Suprapubic skin (tissue), 4 donors: Measurements from ENCODE around the gene APOBR. TPM values are rescaled to one million over a fixed set of nuclear protein-coding genes. Genes with fewer than 3 reads are reported as not detected.

Source experiments
- DNase-seq, 2 donors: peaks; one replicate each; pipeline ENCODE4 v3.0.0-alpha.2; 2019; ENCODE audit warnings: low spot score in 2 of 2
- H3K27ac ChIP-seq: fragments of 200-600 bp; sonication (generic); one replicate; pipeline ENCODE4 v1.5.1; 2019
- H3K27me3 ChIP-seq: fragments of 200-600 bp; sonication (generic); one replicate; pipeline ENCODE4 v1.5.1; 2019
- H3K36me3 ChIP-seq: fragments of 200-600 bp; sonication (generic); one replicate; pipeline ENCODE4 v1.5.1; 2019
- H3K4me1 ChIP-seq: fragments of 200-600 bp; sonication (generic); one replicate; pipeline ENCODE4 v1.5.1; 2019
- H3K4me3 ChIP-seq: fragments of 200-600 bp; sonication (generic); one replicate; pipeline ENCODE4 v1.5.1; 2019; ENCODE audit warnings: mild to moderate bottlenecking
- H3K9me3 ChIP-seq: fragments of 200-600 bp; sonication (generic); one replicate; pipeline ENCODE4 v1.5.1; 2019
- CTCF ChIP-seq, 2 donors: fragments of 200-600 bp in 1 of 2; fragments of 450-650 bp in 1 of 2; sonication (generic) in 1 of 2; IDR thresholded peaks; one replicate each; pipeline ENCODE4 v1.5.1; 2016 to 2019; ENCODE audit warnings: antibody characterized with exemption in 2 of 2, mild to moderate bottlenecking in 1 of 2, moderate library complexity in 1 of 2
- EP300 ChIP-seq: sonication (generic); formaldehyde crosslinking; IDR thresholded peaks from one replicate; pipeline ENCODE4 v1.6.1; 2017; ENCODE audit warnings: antibody characterized with exemption
- POLR2A ChIP-seq, 2 donors: fragments of 450-650 bp; IDR thresholded peaks; one replicate each; pipeline ENCODE4 v1.6.1; 2017; ENCODE audit warnings: antibody characterized with exemption in 2 of 2, mild to moderate bottlenecking in 2 of 2, moderate library complexity in 2 of 2
- POLR2AphosphoS5 ChIP-seq, 3 donors: sonication (generic); formaldehyde crosslinking; IDR thresholded peaks; one replicate each; pipeline ENCODE4 v1.6.1; 2017; ENCODE audit warnings: antibody characterized with exemption in 3 of 3
- WGBS: methylation state at CpG from one replicate; pipeline ENCODE4 v1.1.5; 2018; 5-methylcytosine and 5-hydroxymethylcytosine counted together
- total RNA-seq, 4 donors: library from RNA; depleted of rRNA; stranded (reverse); fragments of >200 nt; gene quantifications; one replicate each; pipeline ENCODE4 v1.1.0, GENCODE V29; 2016

The APOBR gene
- total RNA-seq, 4 donors from 2014 or later = 0.57 to 4.3 (median 1.9) TPM

- 64% methylated on average over 7 of the region's 8 CpGs for WGBS
- Histone ChIP-seq H3K4me3 (no peak overlapping the region), H3K9me3 (no peaks in the 10 kb centered on the region), H3K27me3 (no peaks in the 10 kb centered on the region), H3K36me3 (no peaks in the 10 kb centered on the region), H3K27ac (no peak overlapping the region), H3K4me1 (peaks cover 5% of the 10 kb centered on the region)
- TF ChIP-seq POLR2A (IDR thresholded peaks at IDR 0.05) (no peak), POLR2AphosphoS5 (IDR thresholded peaks at IDR 0.05) (no peak), EP300 (no peak), CTCF (IDR thresholded peaks at IDR 0.05) (no peak)
- no peak for DNase-seq
Measured at GRCh38 chr16:28504707-28505404, 10.4 kb downstream of the APOBR start.

DNA sequence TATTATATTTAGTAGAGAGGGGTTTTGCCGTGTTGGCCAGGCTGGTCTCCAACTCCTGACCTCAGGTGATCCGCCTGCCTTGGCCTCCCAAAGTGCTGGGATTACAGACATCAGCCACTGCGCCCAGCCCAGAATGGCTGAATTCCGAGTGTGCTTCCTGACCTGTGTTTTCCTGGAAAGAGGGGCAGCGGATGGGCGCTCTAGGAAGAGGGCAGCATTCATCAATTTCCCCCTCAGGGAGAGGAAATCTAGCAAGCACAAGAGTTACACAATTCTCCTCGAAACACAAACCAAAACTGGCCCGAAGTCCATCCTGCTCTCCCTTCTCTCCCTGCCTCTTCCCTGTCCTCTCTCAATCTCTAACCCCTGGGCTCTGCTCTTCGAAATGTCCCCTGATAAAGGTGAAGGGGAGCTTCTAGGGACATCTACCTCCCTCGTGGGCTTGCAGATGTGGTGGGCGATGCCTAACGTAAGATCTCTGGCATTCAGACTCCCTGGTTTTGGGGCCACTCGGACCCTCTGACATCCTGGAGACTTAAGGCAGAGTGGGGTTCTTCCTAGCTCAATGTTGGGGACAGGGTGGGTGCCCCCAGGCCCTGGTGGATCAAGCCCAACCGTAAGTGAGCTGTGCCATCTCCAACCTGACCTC is 11.2 kb downstream of the APOBR start:
- Histone ChIP-seq H3K36me3 (no peaks in the 10 kb centered on the region), H3K9me3 (no peaks in the 10 kb centered on the region), H3K4me3 (no peak overlapping the region), H3K4me1 (peaks cover 5% of the 10 kb centered on the region), H3K27me3 (no peaks in the 10 kb centered on the region), H3K27ac (no peak overlapping the region)
- TF ChIP-seq EP300 = no peak
- TF ChIP-seq POLR2A (IDR thresholded peaks at IDR 0.05) = no peak
- TF ChIP-seq CTCF (IDR thresholded peaks at IDR 0.05) = no peak
- TF ChIP-seq POLR2AphosphoS5 (IDR thresholded peaks at IDR 0.05) = no peak
- WGBS = 64% methylated on average over 14 of the region's 14 CpGs
- no peak for DNase-seq

- no peak for DNase-seq
- Histone ChIP-seq H3K4me3 (no peak overlapping the region), H3K9me3 (no peaks in the 10 kb centered on the region), H3K27me3 (no peaks in the 10 kb centered on the region), H3K27ac (no peak overlapping the region), H3K36me3 (no peaks in the 10 kb centered on the region), H3K4me1 (no peaks in the 10 kb centered on the region)
- WGBS = 60% methylated on average over 3 of the region's 3 CpGs
- no peak for TF ChIP-seq CTCF (IDR thresholded peaks at IDR 0.05)
- TF ChIP-seq EP300 = no peak
- TF ChIP-seq POLR2A (IDR thresholded peaks at IDR 0.05) = no peak
- TF ChIP-seq POLR2AphosphoS5 (IDR thresholded peaks at IDR 0.05) = no peak
Measured at GRCh38 chr16:28511031-28511430, 16.6 kb downstream of the APOBR start.

- Histone ChIP-seq H3K36me3 (no peaks in the 10 kb centered on the region), H3K9me3 (no peaks in the 10 kb centered on the region), H3K27me3 (no peaks in the 10 kb centered on the region), H3K4me3 (no peak overlapping the region), H3K4me1 (no peaks in the 10 kb centered on the region), H3K27ac (no peak overlapping the region)
- DNase-seq = no peak
- 91% methylated on average over 19 of the region's 21 CpGs for WGBS
- no peak for TF ChIP-seq POLR2A (IDR thresholded peaks at IDR 0.05)
- TF ChIP-seq EP300 = no peak
- no peak for TF ChIP-seq CTCF (IDR thresholded peaks at IDR 0.05)
- no peak for TF ChIP-seq POLR2AphosphoS5 (IDR thresholded peaks at IDR 0.05)
Measured at GRCh38 chr16:28511801-28512789, 17.7 kb downstream of the APOBR start.
